Activated CD8-positive, alpha-beta T cell treated with anti-CD3 and anti-CD28 coated beads for 36 hours (primary cell): ENCODE data around the gene MTURN. TPM values are rescaled to one million over a fixed set of nuclear protein-coding genes. Genes with fewer than 3 reads are reported as not detected.
A peak's percentile ranks its signal among the peaks of the same experiment; 100 is the strongest.

Experiments used
- ATAC-seq: fragments of 200-7000 bp; cut with Tn5 transposase; one replicate; pipeline ENCODE4 v1.10.0; 2021; ENCODE audit warnings: mild to moderate bottlenecking, moderate library complexity
- CTCF ChIA-PET: fragments of 350-600 bp; sonication (Branson Sonifier 250); formaldehyde crosslinking; loops from one replicate; lab custom pipeline; 2021; ENCODE audit warnings: antibody characterized with exemption; lab: Charles Lee
- POLR2A ChIA-PET: fragments of 350-600 bp; sonication (Branson Sonifier 250); formaldehyde crosslinking; loops from one replicate; lab custom pipeline; 2021; ENCODE audit warnings: antibody characterized with exemption; lab: Charles Lee
- DNase-seq: peaks from one replicate; pipeline ENCODE4 v3.0.0-alpha.2; 2020
- H3K27ac Mint-ChIP-seq: one replicate; pipeline ENCODE4 v1.8.0; 2021; ENCODE audit warnings: mild to moderate bottlenecking, mixed read lengths
- H3K27me3 Mint-ChIP-seq: one replicate; pipeline ENCODE4 v1.8.0; 2021; ENCODE audit warnings: mixed read lengths
- H3K36me3 Mint-ChIP-seq: one replicate; pipeline ENCODE4 v1.8.0; 2021; ENCODE audit warnings: low read depth, mixed read lengths
- H3K4me1 Mint-ChIP-seq: one replicate; pipeline ENCODE4 v1.8.0; 2021; ENCODE audit warnings: low read depth, mixed read lengths
- H3K4me3 Mint-ChIP-seq: one replicate; pipeline ENCODE4 v1.8.0; 2021; ENCODE audit warnings: mild to moderate bottlenecking, moderate library complexity, mixed read lengths
- H3K9me3 Mint-ChIP-seq: one replicate; pipeline ENCODE4 v1.8.0; 2021; ENCODE audit warnings: mixed read lengths
- intact Hi-C: fragments of 100-400 bp; cut with micrococcal nuclease; formaldehyde crosslinking; loops from one replicate; pipeline ENCODE4 v1.10.0; 2022
- total RNA-seq, 2 experiments: library from RNA; stranded (reverse); gene quantifications; one replicate each; pipeline ENCODE4 v1.2.3, GENCODE V29; 2021
- TF ChIP-seq, protein P1 (sequence below): fragments of 200-600 bp; IDR thresholded peaks from one replicate; pipeline ENCODE4 v1.8.0; 2022; ENCODE audit warnings: antibody characterized with exemption, mild to moderate bottlenecking

MTURN gene
- total RNA-seq, 2 experiments from 2014 or later: 3.2 to 3.3 TPM

DNA sequence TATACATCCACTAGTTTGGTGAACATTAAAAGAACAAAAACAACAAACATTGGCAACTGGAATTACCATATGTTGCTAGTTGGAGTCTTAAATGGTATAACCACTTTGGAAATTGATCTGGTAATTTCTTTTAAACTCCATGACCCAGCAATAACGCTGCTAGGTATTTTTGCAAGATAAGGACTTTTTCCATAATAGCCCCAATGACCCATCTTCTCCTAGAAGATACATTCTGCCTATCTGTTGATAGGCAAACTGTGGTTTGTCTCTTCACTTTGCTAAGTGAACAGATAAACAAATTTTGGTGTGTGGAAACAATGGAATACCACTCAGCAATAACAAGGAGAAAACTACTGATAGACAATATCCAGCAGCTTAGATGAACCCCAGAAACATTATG, 30.6 kb upstream of the MTURN start:
- H3K4me3 Mint-ChIP-seq: no peak overlapping the region
- ATAC-seq: no peak
- H3K27ac Mint-ChIP-seq: no peak overlapping the region
- TF ChIP-seq, protein P1, sequence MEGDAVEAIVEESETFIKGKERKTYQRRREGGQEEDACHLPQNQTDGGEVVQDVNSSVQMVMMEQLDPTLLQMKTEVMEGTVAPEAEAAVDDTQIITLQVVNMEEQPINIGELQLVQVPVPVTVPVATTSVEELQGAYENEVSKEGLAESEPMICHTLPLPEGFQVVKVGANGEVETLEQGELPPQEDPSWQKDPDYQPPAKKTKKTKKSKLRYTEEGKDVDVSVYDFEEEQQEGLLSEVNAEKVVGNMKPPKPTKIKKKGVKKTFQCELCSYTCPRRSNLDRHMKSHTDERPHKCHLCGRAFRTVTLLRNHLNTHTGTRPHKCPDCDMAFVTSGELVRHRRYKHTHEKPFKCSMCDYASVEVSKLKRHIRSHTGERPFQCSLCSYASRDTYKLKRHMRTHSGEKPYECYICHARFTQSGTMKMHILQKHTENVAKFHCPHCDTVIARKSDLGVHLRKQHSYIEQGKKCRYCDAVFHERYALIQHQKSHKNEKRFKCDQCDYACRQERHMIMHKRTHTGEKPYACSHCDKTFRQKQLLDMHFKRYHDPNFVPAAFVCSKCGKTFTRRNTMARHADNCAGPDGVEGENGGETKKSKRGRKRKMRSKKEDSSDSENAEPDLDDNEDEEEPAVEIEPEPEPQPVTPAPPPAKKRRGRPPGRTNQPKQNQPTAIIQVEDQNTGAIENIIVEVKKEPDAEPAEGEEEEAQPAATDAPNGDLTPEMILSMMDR: no peak
- intact Hi-C loops: no loop called here
- H3K9me3 Mint-ChIP-seq: peaks cover 2% of the 10 kb centered on the region
- H3K27me3 Mint-ChIP-seq: no peaks in the 10 kb centered on the region
- DNase-seq: no peak
- peaks cover under 1% of the 10 kb centered on the region for H3K36me3 Mint-ChIP-seq
- POLR2A ChIA-PET: no interaction called here
- no peaks in the 10 kb centered on the region for H3K4me1 Mint-ChIP-seq
- CTCF ChIA-PET: no interaction called here

DNA sequence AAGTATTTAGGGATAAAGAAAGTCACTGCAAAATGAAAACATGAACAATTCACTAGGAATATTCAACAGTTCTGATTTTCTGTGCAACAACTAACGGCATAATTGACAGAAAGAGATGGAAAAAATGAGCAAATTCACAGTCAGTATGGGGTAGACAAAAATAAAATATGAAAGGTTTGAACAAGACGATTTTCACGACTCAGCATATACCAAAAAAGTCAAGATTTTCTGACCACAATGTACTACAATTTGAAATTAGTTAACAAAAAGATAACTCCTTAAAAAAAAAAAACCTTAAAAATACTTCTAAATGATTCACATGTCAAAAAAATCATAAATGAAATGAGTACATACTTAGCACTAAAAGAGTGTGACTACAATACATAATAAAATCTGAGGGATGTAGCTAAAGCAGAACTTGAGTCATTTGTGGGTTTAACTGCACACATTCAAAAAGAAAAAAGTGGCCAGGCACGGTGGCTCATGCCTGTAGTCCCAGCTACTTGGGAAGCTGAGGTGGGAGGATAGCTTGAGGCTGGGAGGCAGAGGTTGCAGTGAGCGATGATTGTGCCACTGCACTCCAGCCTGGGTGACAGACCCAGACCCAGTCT, 22.6 kb upstream of the MTURN start:
- Mint-ChIP-seq H3K9me3 (peaks cover 14% of the 10 kb centered on the region), H3K4me3 (no peak overlapping the region), H3K36me3 (peaks cover 2% of the 10 kb centered on the region), H3K4me1 (peaks cover 3% of the 10 kb centered on the region), H3K27me3 (no peaks in the 10 kb centered on the region), H3K27ac (no peak overlapping the region)
- DNase-seq: no peak
- CTCF ChIA-PET: no interaction called here
- POLR2A ChIA-PET: no interaction called here
- TF ChIP-seq, protein P1: no peak
- ATAC-seq: no peak
- intact Hi-C loops: no loop called here

DNA sequence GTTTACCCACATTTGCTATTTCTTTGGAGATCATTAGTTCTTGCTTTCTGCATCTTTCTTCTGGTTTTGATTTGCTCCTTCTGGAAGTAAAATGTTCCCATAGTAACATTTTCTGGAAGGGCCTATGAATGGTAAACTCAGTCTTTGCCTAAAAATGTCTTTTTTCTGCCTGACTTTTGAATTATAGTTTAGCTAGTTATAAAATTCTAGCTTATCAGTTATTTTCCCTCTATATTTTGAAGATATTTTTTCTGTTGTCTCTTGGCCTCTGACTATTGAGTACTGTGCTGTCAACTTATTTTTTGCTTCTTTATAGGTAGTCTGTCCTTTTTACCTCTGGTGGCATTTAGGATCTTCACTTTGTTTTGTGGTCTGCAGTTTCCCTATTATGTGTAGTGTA, 21.6 kb upstream of the MTURN start:
- no peaks in the 10 kb centered on the region for H3K27me3 Mint-ChIP-seq
- H3K4me1 Mint-ChIP-seq: peaks cover 3% of the 10 kb centered on the region
- H3K36me3 Mint-ChIP-seq: peaks cover 2% of the 10 kb centered on the region
- DNase-seq: no peak
- ATAC-seq: no peak
- peaks cover 14% of the 10 kb centered on the region for H3K9me3 Mint-ChIP-seq
- no peak overlapping the region for H3K27ac Mint-ChIP-seq
- intact Hi-C loops: no loop called here
- ChIA-PET POLR2A (no interaction called here), CTCF (no interaction called here)
- no peak overlapping the region for H3K4me3 Mint-ChIP-seq
- TF ChIP-seq, protein P1: no peak

DNA sequence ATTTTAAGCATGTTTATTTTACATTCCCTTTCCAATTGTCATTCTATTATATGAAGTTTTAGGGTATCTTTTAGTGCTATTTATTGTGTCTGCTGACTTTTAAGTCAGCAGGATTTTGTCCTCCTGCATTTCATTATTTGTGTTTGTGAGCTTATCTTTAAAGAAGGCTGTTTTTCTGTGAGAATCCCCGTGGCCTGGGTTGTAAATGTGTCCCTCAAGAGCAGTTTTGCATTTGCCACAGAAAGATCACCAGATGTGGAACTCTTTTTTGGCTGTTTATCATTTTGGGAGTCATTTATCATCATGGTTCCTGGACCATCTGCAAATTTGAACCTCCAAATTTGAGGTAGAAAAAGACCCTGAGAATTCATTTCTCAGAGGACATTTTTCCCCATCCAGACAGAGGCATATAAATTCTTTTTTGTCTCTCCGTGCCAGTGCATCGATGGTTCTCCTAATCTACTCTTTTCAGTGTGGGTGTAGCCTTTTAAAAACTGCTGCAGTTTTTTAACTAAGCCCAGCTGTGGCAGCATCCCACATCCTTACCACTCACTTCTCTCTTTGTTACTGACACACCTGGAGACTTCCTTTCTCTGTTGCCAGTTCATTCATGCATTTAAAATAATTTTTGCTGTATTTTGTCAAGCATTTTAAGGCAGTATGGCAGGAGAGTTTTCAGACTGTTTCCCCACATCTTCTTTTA, 20.1 kb upstream of the MTURN start:
- ChIA-PET CTCF (no interaction called here), POLR2A (no interaction called here)
- H3K27ac Mint-ChIP-seq: no peak overlapping the region
- H3K4me3 Mint-ChIP-seq: no peak overlapping the region
- DNase-seq (no peak), ATAC-seq (no peak)
- H3K9me3 Mint-ChIP-seq: peaks cover 12% of the 10 kb centered on the region
- H3K4me1 Mint-ChIP-seq: peaks cover 3% of the 10 kb centered on the region
- H3K36me3 Mint-ChIP-seq: peaks cover 2% of the 10 kb centered on the region
- TF ChIP-seq, protein P1: no peak
- intact Hi-C loops: no loop called here
- no peaks in the 10 kb centered on the region for H3K27me3 Mint-ChIP-seq

DNA sequence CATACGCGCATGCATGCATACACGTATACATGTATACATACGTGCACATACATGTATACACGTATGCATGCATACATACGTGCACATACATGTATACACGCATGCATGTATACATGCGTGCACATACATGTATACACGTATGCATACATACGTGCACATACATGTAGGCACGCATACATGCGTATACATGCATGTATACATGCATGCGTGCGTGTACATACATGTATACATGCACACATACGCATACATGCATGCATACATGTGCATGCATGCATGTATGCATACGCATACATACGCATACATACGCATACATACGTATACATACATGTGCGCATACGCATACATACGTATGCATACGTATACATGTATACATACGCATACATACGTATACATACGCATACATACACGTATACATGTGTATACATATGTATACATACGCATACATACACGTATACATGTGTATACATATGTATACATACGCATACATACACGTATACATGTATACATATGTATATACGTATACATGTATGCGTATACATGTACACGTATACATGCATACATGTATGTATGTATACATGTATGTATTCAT, 19.0 kb upstream of the MTURN start:
- no peak overlapping the region for H3K4me3 Mint-ChIP-seq
- intact Hi-C loops: no loop called here
- ChIA-PET CTCF (no interaction called here), POLR2A (no interaction called here)
- TF ChIP-seq, protein P1: no peak
- H3K36me3 Mint-ChIP-seq: peaks cover 2% of the 10 kb centered on the region
- ATAC-seq (peak; percentile 49), DNase-seq (no peak)
- no peaks in the 10 kb centered on the region for H3K27me3 Mint-ChIP-seq
- H3K27ac Mint-ChIP-seq: no peak overlapping the region
- H3K9me3 Mint-ChIP-seq: peaks cover 9% of the 10 kb centered on the region
- H3K4me1 Mint-ChIP-seq: peaks cover 3% of the 10 kb centered on the region
